Ovary (tissue), 3 donors: Measurements from ENCODE around the gene SPOCK1.

Experiments
- CTCF ChIP-seq, 3 donors: fragments of 450-650 bp in 2 of 3; fragments of 200-600 bp in 1 of 3; IDR thresholded peaks; one replicate each; pipeline versions ENCODE4 v1.5.1 to v1.8.0; 2016 to 2022; ENCODE audit warnings: antibody characterized with exemption in 3 of 3, mild to moderate bottlenecking in 1 of 3
- EP300 ChIP-seq: sonication (generic); formaldehyde crosslinking; IDR thresholded peaks from one replicate; pipeline ENCODE4 v1.6.1; 2017; ENCODE audit warnings: antibody characterized with exemption
- POLR2A ChIP-seq: fragments of 450-650 bp; IDR thresholded peaks from one replicate; pipeline ENCODE4 v1.6.1; 2017; ENCODE audit warnings: antibody characterized with exemption, mild to moderate bottlenecking, moderate library complexity
- donor health status: DM: no; HTN: no; CAD: no.

GRCh38 chr5:137264573-137264972 is 234.6 kb downstream of the SPOCK1 start:
- TF ChIP-seq POLR2A (no peak), CTCF (IDR thresholded peaks at IDR 0.05) (no peak), EP300 (no peak)
